ENCODE data around the gene ZNF334. TPM values are rescaled to one million over a fixed set of nuclear protein-coding genes. Genes with fewer than 3 reads are reported as not detected.

ZNF334 gene
- total RNA-seq, 1 donor from 2014 or later = 21.4 TPM

DNA sequence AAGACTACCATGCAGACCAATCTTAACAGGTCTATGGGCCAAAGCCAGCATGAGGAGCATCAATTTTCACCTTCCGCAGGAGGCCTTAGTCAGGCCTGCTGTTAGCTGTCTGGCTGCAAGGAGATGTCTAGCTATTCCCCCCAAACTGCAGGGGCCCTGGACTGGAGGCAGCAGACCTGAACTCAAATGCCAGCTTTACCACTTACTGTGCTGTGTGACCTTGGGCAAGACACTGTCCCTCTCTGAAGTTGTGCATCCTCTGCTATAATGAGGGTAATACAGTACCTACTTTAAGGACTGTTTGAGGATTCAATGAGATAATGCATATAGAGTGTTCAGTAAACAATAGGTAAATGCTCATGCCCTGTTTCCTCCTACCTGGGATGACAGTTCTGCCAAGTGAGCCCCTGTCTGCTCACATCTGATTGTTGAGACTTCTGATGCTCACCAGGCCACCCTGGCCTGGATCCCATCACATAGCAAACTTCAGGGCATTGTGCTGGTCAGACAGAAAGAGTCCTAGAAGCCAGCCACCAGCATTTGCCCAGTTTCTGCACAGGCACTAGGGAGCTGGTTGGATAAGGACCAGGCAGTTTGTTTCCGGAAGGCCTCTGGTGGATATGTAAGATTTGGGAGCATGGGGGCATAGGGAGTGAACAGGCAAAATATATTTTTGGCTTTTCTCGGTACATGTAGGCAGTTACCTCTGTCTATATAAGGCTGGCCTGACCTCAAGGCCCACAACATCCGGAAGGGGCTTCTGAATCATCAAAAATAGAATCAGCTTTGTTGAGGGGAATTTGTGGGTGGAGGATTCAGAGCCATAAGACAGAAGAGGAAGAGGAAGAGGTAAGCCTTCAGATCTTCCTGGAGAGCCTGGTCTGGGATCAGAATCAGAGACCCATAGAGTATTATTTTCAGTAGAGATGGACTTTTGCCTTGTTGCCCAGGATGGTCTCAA is 39.4 kb upstream of the ZNF334 start:
- H3K27ac Mint-ChIP-seq (ENCODE audit: unreplicated experiment) = peak overlapping the region; percentile 99
- TF ChIP-seq, protein P1, sequence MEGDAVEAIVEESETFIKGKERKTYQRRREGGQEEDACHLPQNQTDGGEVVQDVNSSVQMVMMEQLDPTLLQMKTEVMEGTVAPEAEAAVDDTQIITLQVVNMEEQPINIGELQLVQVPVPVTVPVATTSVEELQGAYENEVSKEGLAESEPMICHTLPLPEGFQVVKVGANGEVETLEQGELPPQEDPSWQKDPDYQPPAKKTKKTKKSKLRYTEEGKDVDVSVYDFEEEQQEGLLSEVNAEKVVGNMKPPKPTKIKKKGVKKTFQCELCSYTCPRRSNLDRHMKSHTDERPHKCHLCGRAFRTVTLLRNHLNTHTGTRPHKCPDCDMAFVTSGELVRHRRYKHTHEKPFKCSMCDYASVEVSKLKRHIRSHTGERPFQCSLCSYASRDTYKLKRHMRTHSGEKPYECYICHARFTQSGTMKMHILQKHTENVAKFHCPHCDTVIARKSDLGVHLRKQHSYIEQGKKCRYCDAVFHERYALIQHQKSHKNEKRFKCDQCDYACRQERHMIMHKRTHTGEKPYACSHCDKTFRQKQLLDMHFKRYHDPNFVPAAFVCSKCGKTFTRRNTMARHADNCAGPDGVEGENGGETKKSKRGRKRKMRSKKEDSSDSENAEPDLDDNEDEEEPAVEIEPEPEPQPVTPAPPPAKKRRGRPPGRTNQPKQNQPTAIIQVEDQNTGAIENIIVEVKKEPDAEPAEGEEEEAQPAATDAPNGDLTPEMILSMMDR (conservative IDR thresholded peaks at IDR 0.05) = no peak
- H3K36me3 Mint-ChIP-seq (ENCODE audit: low read depth) = no peaks in the 10 kb centered on the region
- H3K9me3 Mint-ChIP-seq = no peaks in the 10 kb centered on the region
- H3K4me1 Mint-ChIP-seq = peaks cover 25% of the 10 kb centered on the region
- H3K27me3 Mint-ChIP-seq (ENCODE audit: low read depth) = no peaks in the 10 kb centered on the region
- no peak overlapping the region for H3K4me3 Mint-ChIP-seq
- DNase-seq (ENCODE audit: low read depth, low spot score) = no peak

- peaks cover 25% of the 10 kb centered on the region for H3K4me1 Mint-ChIP-seq
- H3K9me3 Mint-ChIP-seq = no peaks in the 10 kb centered on the region
- DNase-seq (ENCODE audit: low read depth, low spot score) = no peak
- peak overlapping the region; percentile 99 for H3K27ac Mint-ChIP-seq (ENCODE audit: unreplicated experiment)
- H3K27me3 Mint-ChIP-seq (ENCODE audit: low read depth) = no peaks in the 10 kb centered on the region
- peak overlapping the region; percentile 38 for H3K4me3 Mint-ChIP-seq
- TF ChIP-seq, protein P1 (conservative IDR thresholded peaks at IDR 0.05) = no peak
- no peaks in the 10 kb centered on the region for H3K36me3 Mint-ChIP-seq (ENCODE audit: low read depth)
Measured at GRCh38 chr20:46551522-46552381, 38.4 kb upstream of the ZNF334 start.

DNA sequence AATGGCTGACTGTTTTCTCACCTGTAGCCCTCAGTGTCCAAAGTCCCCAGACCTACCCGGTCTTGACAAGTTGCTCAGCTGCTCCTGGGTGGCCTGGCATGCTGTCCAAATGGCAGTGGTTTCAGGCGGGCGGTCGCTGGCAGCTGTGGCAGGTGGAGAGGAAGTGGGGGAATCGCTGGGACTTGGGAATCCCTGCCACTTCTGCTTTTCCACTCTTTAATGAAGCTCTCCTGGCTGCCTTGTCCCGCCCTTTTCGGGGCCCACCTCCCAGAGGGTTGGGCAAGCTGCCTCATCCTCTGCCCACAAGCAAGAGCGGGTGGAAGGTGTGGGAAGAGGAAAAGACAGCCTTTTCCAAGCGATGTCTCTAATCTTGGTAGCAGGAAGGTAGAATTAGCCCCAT is 37.1 kb upstream of the ZNF334 start, which contains the start of gene OCSTAMP:
OCSTAMP (minus strand) TSS at position 194 of the 400 bp plus-strand sequence; CDS start at position 100, 94 bp downstream.
- Mint-ChIP-seq H3K9me3 (no peaks in the 10 kb centered on the region), H3K27me3 (ENCODE audit: low read depth) (no peaks in the 10 kb centered on the region), H3K4me1 (peaks cover 25% of the 10 kb centered on the region), H3K27ac (ENCODE audit: unreplicated experiment) (peak within 1 kb of the TSS; percentile 99), H3K4me3 (no peak within 1 kb of the TSS), H3K36me3 (ENCODE audit: low read depth) (no peaks in the 10 kb centered on the region)
- TF ChIP-seq, protein P1 (conservative IDR thresholded peaks at IDR 0.05) = no peak
- no peak for DNase-seq (ENCODE audit: low read depth, low spot score)

DNA sequence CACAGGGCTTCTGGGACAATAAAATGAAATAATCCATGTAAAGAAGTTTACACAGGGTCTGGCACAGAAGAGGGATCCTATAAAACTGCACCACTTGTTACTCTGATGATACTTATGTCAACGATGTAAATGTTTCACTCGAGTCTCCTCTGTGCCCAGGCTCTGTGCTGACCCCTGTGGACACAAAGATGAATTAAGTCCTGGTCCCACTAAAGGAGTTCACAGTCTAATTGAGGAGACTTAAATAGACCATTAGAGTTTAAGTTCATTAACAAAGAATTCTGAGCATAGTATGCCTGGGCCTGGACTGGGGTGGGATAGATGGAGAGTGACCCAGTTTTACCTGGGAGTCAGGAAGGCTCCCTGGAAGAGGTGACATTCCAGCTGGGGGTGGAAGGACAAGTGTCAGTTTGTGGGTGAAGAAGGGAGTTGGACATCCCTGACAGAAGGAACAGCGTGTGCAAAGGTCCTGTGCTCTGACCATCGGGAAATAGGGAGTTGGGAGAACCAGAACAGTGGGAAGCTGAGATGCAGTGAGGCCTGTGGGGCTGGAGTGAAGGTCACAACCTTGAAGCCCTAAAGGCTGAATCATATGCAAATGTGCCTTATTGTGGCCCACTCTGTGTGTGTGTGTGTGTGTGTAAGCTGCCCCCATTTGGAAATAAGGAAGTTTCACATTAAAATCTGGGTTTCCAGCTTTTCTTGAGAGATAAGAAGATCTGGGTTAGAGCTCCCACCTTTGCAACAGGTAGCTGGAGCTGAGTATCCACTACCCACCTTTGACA is 36.0 kb upstream of the ZNF334 start:
- no peak for DNase-seq (ENCODE audit: low read depth, low spot score)
- H3K4me3 Mint-ChIP-seq = no peak overlapping the region
- H3K27me3 Mint-ChIP-seq (ENCODE audit: low read depth) = no peaks in the 10 kb centered on the region
- H3K4me1 Mint-ChIP-seq = peaks cover 22% of the 10 kb centered on the region
- H3K36me3 Mint-ChIP-seq (ENCODE audit: low read depth) = no peaks in the 10 kb centered on the region
- no peak overlapping the region for H3K27ac Mint-ChIP-seq (ENCODE audit: unreplicated experiment)
- H3K9me3 Mint-ChIP-seq = no peaks in the 10 kb centered on the region
- TF ChIP-seq, protein P1 (conservative IDR thresholded peaks at IDR 0.05) = no peak

GRCh38 chr20:46548688-46549087 is 35.3 kb upstream of the ZNF334 start:
- H3K4me1 Mint-ChIP-seq = peaks cover 22% of the 10 kb centered on the region
- no peaks in the 10 kb centered on the region for H3K9me3 Mint-ChIP-seq
- TF ChIP-seq, protein P1 (conservative IDR thresholded peaks at IDR 0.05) = no peak
- no peak for DNase-seq (ENCODE audit: low read depth, low spot score)
- H3K36me3 Mint-ChIP-seq (ENCODE audit: low read depth) = no peaks in the 10 kb centered on the region
- no peak overlapping the region for H3K4me3 Mint-ChIP-seq
- H3K27me3 Mint-ChIP-seq (ENCODE audit: low read depth) = no peaks in the 10 kb centered on the region
- no peak overlapping the region for H3K27ac Mint-ChIP-seq (ENCODE audit: unreplicated experiment)

Data from neural crest cell (in vitro differentiated cells).